HepG2 (cell line): ENCODE measurements around the gene TMEM232. TPM values are rescaled to one million over a fixed set of nuclear protein-coding genes. Genes with fewer than 3 reads are reported as not detected.

Experiments
- ATAC-seq: fragments of 200-7000 bp; cut with Tn5 transposase; 3 replicates; pipeline ENCODE4 v1.9.1; 2020; ENCODE audit warnings: mild to moderate bottlenecking, moderate library complexity
- BruUV-seq: library from RNA; stranded (reverse); fragments of 400-500 nt; replicated peaks from 2 replicates; lab custom pipeline; 2021; lab: Mats Ljungman, UMichigan
- CTCF ChIA-PET: fragments of 300-600 bp; formaldehyde crosslinking; extraction: SDS; loops from one replicate; lab custom pipeline; 2021; ENCODE audit warnings: low total read pairs, inconsistent platforms, low intra/inter-chr PET ratio; lab: Yijun Ruan, JAX
- POLR2A ChIA-PET: fragments of 350-600 bp; sonication (Branson Sonifier 250); formaldehyde crosslinking; loops from one replicate; lab custom pipeline; 2020; ENCODE audit warnings: antibody characterized with exemption, inconsistent platforms; lab: Yijun Ruan, JAX
- DNase-seq: peaks from one replicate; pipeline ENCODE4 v3.0.0-alpha.2; 2015; ENCODE audit warnings: low spot score
- FAIRE-seq: peaks from 3 replicates; lab custom pipeline; 2011; peaks lifted over from hg19 to GRCh38; lab: Jason Lieb, UNC
- H2AFZ ChIP-seq: one replicate; pipeline ENCODE4 v1.6.1; 2011; ENCODE audit warnings: low read length, inconsistent platforms
- H3K27ac ChIP-seq: fragments of 300-600 bp; 3 replicates; pipeline ENCODE4 v1.8.0; 2011; ENCODE audit warnings: mixed run types, mild to moderate bottlenecking, mixed read lengths, low read length, inconsistent platforms; ENCODE audit not compliant: insufficient read depth; ENCODE audit errors: extremely low read length
- H3K27me3 ChIP-seq, 2 experiments: fragments of 200-600 bp in 1 of 2; 2 replicates in 1 of 2; 3 replicates in 1 of 2; pipeline versions ENCODE4 v1.6.0 to v1.8.0; 2011; ENCODE audit warnings: low read length in 2 of 2, mild to moderate bottlenecking in 2 of 2, moderate library complexity in 2 of 2, inconsistent platforms in 1 of 2; ENCODE audit not compliant: insufficient read depth in 2 of 2, control insufficient read depth in 1 of 2
- H3K36me3 ChIP-seq, 2 experiments: fragments of 200-600 bp in 1 of 2; replicated peaks in 1 of 2; 2 replicates in 1 of 2; 3 replicates in 1 of 2; pipeline versions ENCODE4 v1.5.1 to v1.8.0; 2011; ENCODE audit warnings: low read length in 2 of 2, inconsistent platforms in 1 of 2; ENCODE audit not compliant: insufficient read depth in 2 of 2, control insufficient read depth in 1 of 2
- H3K4me1 ChIP-seq: 2 replicates; pipeline ENCODE4 v1.5.1; 2012; ENCODE audit warnings: low read length, inconsistent platforms; ENCODE audit not compliant: insufficient read depth
- H3K4me2 ChIP-seq: 2 replicates; pipeline ENCODE4 v1.6.0; 2011; ENCODE audit warnings: low read depth, low read length, inconsistent platforms
- H3K4me3 ChIP-seq, 3 experiments: fragments of 200-600 bp in 1 of 3; sonication (generic), shearing (Covaris generic) in 1 of 3; replicated peaks in 1 of 3; 2 replicates each; pipeline ENCODE4 v1.5.1; 2011 to 2016; ENCODE audit warnings: low read length in 3 of 3, inconsistent platforms in 2 of 3, low read depth in 2 of 3, mild to moderate bottlenecking in 2 of 3, control low read depth in 1 of 3, mixed read lengths in 1 of 3; ENCODE audit not compliant: insufficient read depth in 1 of 3
- H3K79me2 ChIP-seq: one replicate; pipeline ENCODE4 v1.6.1; 2011; ENCODE audit warnings: low read length, inconsistent platforms; ENCODE audit not compliant: insufficient read depth
- H3K9ac ChIP-seq: 2 replicates; pipeline ENCODE4 v1.6.0; 2011; ENCODE audit warnings: mild to moderate bottlenecking, low read depth, low read length, inconsistent platforms; ENCODE audit not compliant: insufficient read depth
- H3K9me3 ChIP-seq: 2 replicates; pipeline ENCODE4 v1.5.1; 2012; ENCODE audit warnings: mild to moderate bottlenecking, low read length
- H4K20me1 ChIP-seq: 2 replicates; pipeline ENCODE4 v1.6.0; 2011; ENCODE audit warnings: inconsistent platforms, mild to moderate bottlenecking, low read length, moderate library complexity; ENCODE audit not compliant: insufficient read depth
- BRD4 ChIP-seq: sonication (generic); formaldehyde crosslinking; IDR thresholded peaks from 2 replicates; pipeline ENCODE4 v1.4.0; 2020; ENCODE audit warnings: missing genetic modification reagents
- HNF4G ChIP-seq, 2 experiments: sonication (generic) in 1 of 2; formaldehyde crosslinking in 1 of 2; IDR thresholded peaks; 2 replicates each; pipeline versions ENCODE4 v1.4.0 to v1.6.1; 2011 to 2020; ENCODE audit warnings: borderline replicate concordance in 2 of 2, low read depth in 2 of 2, mild to moderate bottlenecking in 2 of 2, low read length in 1 of 2, missing genetic modification reagents in 1 of 2, moderate library complexity in 1 of 2
- NKX3-1 ChIP-seq: sonication (generic); formaldehyde crosslinking; IDR thresholded peaks from 2 replicates; pipeline ENCODE4 v1.5.0; 2020; ENCODE audit warnings: missing genetic modification reagents
- ZNF292 ChIP-seq: sonication (generic); formaldehyde crosslinking; IDR thresholded peaks from 2 replicates; pipeline ENCODE4 v1.8.1; 2022; ENCODE audit warnings: mild to moderate bottlenecking, low read depth, missing genetic modification reagents, borderline replicate concordance
- WGBS: methylation state at CpG from one replicate; pipeline ENCODE4 v1.1.6; 2017; ENCODE audit warnings: low lambda C conversion rate; 5-methylcytosine and 5-hydroxymethylcytosine counted together
- in situ Hi-C: cut with HindIII; loops from 2 replicates; pipeline ENCODE4 v1.10.0; 2017; ENCODE audit warnings: low pct_unique_long_range_greater_than_20kb; ENCODE audit not compliant: extremely low pct_ligation_motif_present
- intact Hi-C: fragments of 100-400 bp; cut with micrococcal nuclease; formaldehyde crosslinking; loops from one replicate; pipeline ENCODE4 v1.10.0; 2022; ENCODE audit not compliant: unreplicated experiment
- polyA plus RNA-seq, 8 experiments: library from polyadenylated mRNA; depleted of rRNA in 3 of 8; stranded (reverse) in 7 of 8; unstranded in 1 of 8; fragments of >200 nt; fragmentation: Illumina TruSeq in 4 of 8; extraction: Trizol in 4 of 8; gene quantifications; 2 replicates each; pipeline versions ENCODE4 v1.2.1 to v1.2.3, GENCODE V29; 2011 to 2016; ENCODE audit warnings: low read depth in 4 of 8, missing spikeins in 1 of 8, mixed read lengths in 1 of 8; ENCODE audit not compliant: insufficient read depth in 1 of 8
- total RNA-seq, 5 experiments: library from RNA; depleted of rRNA; stranded (reverse); fragments of >200 nt; fragmentation: Illumina TruSeq; extraction: Trizol; gene quantifications; 2 replicates each; pipeline ENCODE4 v1.2.3, GENCODE V29; 2016; ENCODE audit warnings: low read depth in 1 of 5
- TF ChIP-seq, protein P1 (sequence below): sonication (generic); formaldehyde crosslinking; IDR thresholded peaks from 2 replicates; pipeline ENCODE4 v1.4.0; 2020; ENCODE audit warnings: missing genetic modification reagents
- TF ChIP-seq, protein P2 (sequence below): sonication (generic); formaldehyde crosslinking; IDR thresholded peaks from 2 replicates; pipeline ENCODE4 v1.4.0; 2020; ENCODE audit warnings: missing genetic modification reagents

Gene TMEM232
- total and polyA plus RNA-seq, 2 of the 13 experiments (the other 11 are each of a cell fraction or from before 2014, with no cell fraction given): 0.29 to 0.71 TPM

DNA sequence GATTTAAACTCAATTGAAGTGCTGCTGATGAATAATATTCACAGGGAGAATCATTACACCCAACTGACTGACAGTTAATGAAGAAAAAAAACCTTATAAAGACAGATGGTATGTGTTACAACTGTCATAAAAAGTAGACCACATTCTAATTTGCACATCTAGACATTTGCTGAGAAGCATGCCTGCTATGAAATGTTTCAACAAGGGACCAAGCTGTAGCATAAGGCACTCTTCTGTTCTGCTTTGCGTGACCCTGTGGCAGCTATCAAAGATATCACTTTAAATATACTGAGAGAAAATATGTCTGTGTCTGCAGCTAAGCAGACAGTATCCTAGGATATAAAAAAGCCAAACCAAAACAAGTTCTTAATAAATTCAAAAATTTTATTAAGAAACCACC, 153.7 kb downstream of the TMEM232 start:
- TF ChIP-seq, protein P1, sequence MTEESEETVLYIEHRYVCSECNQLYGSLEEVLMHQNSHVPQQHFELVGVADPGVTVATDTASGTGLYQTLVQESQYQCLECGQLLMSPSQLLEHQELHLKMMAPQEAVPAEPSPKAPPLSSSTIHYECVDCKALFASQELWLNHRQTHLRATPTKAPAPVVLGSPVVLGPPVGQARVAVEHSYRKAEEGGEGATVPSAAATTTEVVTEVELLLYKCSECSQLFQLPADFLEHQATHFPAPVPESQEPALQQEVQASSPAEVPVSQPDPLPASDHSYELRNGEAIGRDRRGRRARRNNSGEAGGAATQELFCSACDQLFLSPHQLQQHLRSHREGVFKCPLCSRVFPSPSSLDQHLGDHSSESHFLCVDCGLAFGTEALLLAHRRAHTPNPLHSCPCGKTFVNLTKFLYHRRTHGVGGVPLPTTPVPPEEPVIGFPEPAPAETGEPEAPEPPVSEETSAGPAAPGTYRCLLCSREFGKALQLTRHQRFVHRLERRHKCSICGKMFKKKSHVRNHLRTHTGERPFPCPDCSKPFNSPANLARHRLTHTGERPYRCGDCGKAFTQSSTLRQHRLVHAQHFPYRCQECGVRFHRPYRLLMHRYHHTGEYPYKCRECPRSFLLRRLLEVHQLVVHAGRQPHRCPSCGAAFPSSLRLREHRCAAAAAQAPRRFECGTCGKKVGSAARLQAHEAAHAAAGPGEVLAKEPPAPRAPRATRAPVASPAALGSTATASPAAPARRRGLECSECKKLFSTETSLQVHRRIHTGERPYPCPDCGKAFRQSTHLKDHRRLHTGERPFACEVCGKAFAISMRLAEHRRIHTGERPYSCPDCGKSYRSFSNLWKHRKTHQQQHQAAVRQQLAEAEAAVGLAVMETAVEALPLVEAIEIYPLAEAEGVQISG: no peak
- TF ChIP-seq BRD4 (no peak), ZNF292 (no peak), NKX3-1 (CRISPR knock-in tag) (no peak), HNF4G (IDR thresholded peaks at IDR 0.05; ENCODE audit: borderline replicate concordance, low read depth, low read length) (no peak), HNF4G (CRISPR knock-in tag; IDR thresholded peaks at IDR 0.05; ENCODE audit: borderline replicate concordance, low read depth) (no peak)
- TF ChIP-seq, protein P2, sequence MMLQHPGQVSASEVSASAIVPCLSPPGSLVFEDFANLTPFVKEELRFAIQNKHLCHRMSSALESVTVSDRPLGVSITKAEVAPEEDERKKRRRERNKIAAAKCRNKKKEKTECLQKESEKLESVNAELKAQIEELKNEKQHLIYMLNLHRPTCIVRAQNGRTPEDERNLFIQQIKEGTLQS: no peak
- H3K9ac ChIP-seq: no peak overlapping the region
- DNase-seq: no peak
- 0% methylated on average over 1 of the region's 1 CpG for WGBS
- no peaks in the 10 kb centered on the region for H3K36me3 ChIP-seq
- ChIA-PET POLR2A (no interaction called here), CTCF (no interaction called here)
- in situ Hi-C loops: no loop called here
- no peak overlapping the region for H2AFZ ChIP-seq
- no peak for FAIRE-seq
- no peak overlapping the region for H3K4me3 ChIP-seq
- H3K27me3 ChIP-seq: no peaks in the 10 kb centered on the region
- H3K4me1 ChIP-seq: no peaks in the 10 kb centered on the region
- no peak for ATAC-seq
- H3K4me2 ChIP-seq: no peak overlapping the region
- BruUV-seq: no TSS peak
- H3K9me3 ChIP-seq: no peaks in the 10 kb centered on the region
- no peak overlapping the region for H3K27ac ChIP-seq
- no peaks in the 10 kb centered on the region for H4K20me1 ChIP-seq
- intact Hi-C loops: no loop called here
- H3K79me2 ChIP-seq: no peaks in the 10 kb centered on the region
